Endothelial cell of umbilical vein (primary cell): ENCODE data around the gene L3MBTL4. TPM values are rescaled to one million over a fixed set of nuclear protein-coding genes. Genes with fewer than 3 reads are reported as not detected.

Experiments used
- BruUV-seq: library from RNA; stranded (reverse); fragments of 400-500 nt; replicated peaks from 2 replicates; lab custom pipeline; 2021; lab: Mats Ljungman, UMichigan
- CTCF ChIA-PET: fragments of 300-600, 350-600 bp; sonication (Branson Sonifier 250); formaldehyde crosslinking; loops from one replicate; lab custom pipeline; 2021; ENCODE audit warnings: antibody characterized with exemption, inconsistent platforms; lab: Charles Lee
- POLR2A ChIA-PET: fragments of 300-600, 350-600 bp; sonication (Branson Sonifier 250); formaldehyde crosslinking; loops from one replicate; lab custom pipeline; 2021; ENCODE audit warnings: antibody characterized with exemption, inconsistent platforms; lab: Charles Lee
- DNase-seq: peaks from one replicate; pipeline ENCODE4 v3.0.0-alpha.2; 2011; ENCODE audit warnings: low read depth, low spot score
- FAIRE-seq: peaks from 2 replicates; lab custom pipeline; 2011; peaks lifted over from hg19 to GRCh38; lab: Jason Lieb, UNC
- H2AFZ ChIP-seq: 2 replicates; pipeline ENCODE4 v1.6.0; 2012; ENCODE audit warnings: low read depth, low read length, control low read depth, inconsistent platforms
- H3K27ac ChIP-seq: 2 replicates; pipeline ENCODE4 v1.5.1; 2011; ENCODE audit warnings: low read depth, mild to moderate bottlenecking, control low read depth, low read length, moderate library complexity; ENCODE audit not compliant: insufficient read depth
- H3K27me3 ChIP-seq, 2 experiments: 2 replicates each; pipeline versions ENCODE4 v1.6.0 to v1.6.1; 2011; ENCODE audit warnings: low read length in 2 of 2, mixed read lengths in 1 of 2; ENCODE audit not compliant: control insufficient read depth in 2 of 2, insufficient read depth in 2 of 2
- H3K36me3 ChIP-seq, 2 experiments: 2 replicates in 1 of 2; 3 replicates in 1 of 2; pipeline ENCODE4 v1.5.1; 2011; ENCODE audit warnings: low read length in 2 of 2, mild to moderate bottlenecking in 1 of 2, moderate library complexity in 1 of 2; ENCODE audit not compliant: control insufficient read depth in 2 of 2, insufficient read depth in 2 of 2; ENCODE audit errors: extremely low read depth in 1 of 2
- H3K4me1 ChIP-seq: 3 replicates; pipeline ENCODE4 v1.5.1; 2011; ENCODE audit warnings: mild to moderate bottlenecking, low read length; ENCODE audit not compliant: control insufficient read depth, insufficient read depth; ENCODE audit errors: extremely low read depth
- H3K4me2 ChIP-seq: 2 replicates; pipeline ENCODE4 v1.6.1; 2011; ENCODE audit warnings: low read length, control low read depth, mixed read lengths; ENCODE audit not compliant: insufficient read depth
- H3K4me3 ChIP-seq, 3 experiments: fragments of 200-600 bp in 1 of 3; sonication (generic), shearing (Covaris generic) in 1 of 3; replicated peaks in 1 of 3; 2 replicates each; pipeline ENCODE4 v1.5.1; 2011 to 2016; ENCODE audit warnings: control low read depth in 3 of 3, low read length in 3 of 3, mild to moderate bottlenecking in 2 of 3, inconsistent platforms in 1 of 3, low read depth in 1 of 3, moderate library complexity in 1 of 3; ENCODE audit not compliant: insufficient read depth in 1 of 3
- H3K79me2 ChIP-seq: 2 replicates; pipeline ENCODE4 v1.6.0; 2012; ENCODE audit warnings: low read length, inconsistent platforms; ENCODE audit not compliant: control insufficient read depth, insufficient read depth
- H3K9ac ChIP-seq: replicated peaks from 2 replicates; pipeline ENCODE3; 2011; ENCODE audit warnings: low read length, control low read depth; ENCODE audit not compliant: insufficient read depth; ENCODE audit errors: extremely low read depth
- H3K9me1 ChIP-seq: replicated peaks from 3 replicates; pipeline ENCODE4 v1.6.0; 2011; ENCODE audit warnings: mild to moderate bottlenecking, low read length; ENCODE audit not compliant: control insufficient read depth, insufficient read depth; ENCODE audit errors: extremely low read depth
- H3K9me3 ChIP-seq: replicated peaks from 2 replicates; pipeline ENCODE4 v1.5.1; 2012; ENCODE audit warnings: low read length, inconsistent platforms; ENCODE audit not compliant: control insufficient read depth, insufficient read depth
- H4K20me1 ChIP-seq: replicated peaks from 2 replicates; pipeline ENCODE3; 2011; ENCODE audit warnings: mild to moderate bottlenecking, low read length; ENCODE audit not compliant: control insufficient read depth, insufficient read depth; ENCODE audit errors: extremely low read depth
- CTCF ChIP-seq, 2 donors: IDR thresholded peaks; 1 replicate in 1 of 2; 2 replicates in 1 of 2; pipeline ENCODE4 v1.5.1; 2011; ENCODE audit warnings: low read length in 2 of 2, mild to moderate bottlenecking in 2 of 2, moderate library complexity in 2 of 2, control low read depth in 1 of 2, inconsistent platforms in 1 of 2, low read depth in 1 of 2; ENCODE audit not compliant: insufficient read depth in 1 of 2; ENCODE audit errors: extremely low read depth in 1 of 2
- EZH2 ChIP-seq: IDR thresholded peaks from 2 replicates; pipeline ENCODE4 v1.6.1; 2012; ENCODE audit warnings: borderline replicate concordance, low read depth, mild to moderate bottlenecking, moderate library complexity, low read length, inconsistent platforms; ENCODE audit not compliant: severe bottlenecking
- FOS ChIP-seq: IDR thresholded peaks from 2 replicates; pipeline ENCODE4 v1.6.1; 2011; ENCODE audit warnings: mild to moderate bottlenecking, low read length, moderate library complexity, borderline replicate concordance; ENCODE audit not compliant: insufficient read depth
- GATA2 ChIP-seq: IDR thresholded peaks from 2 replicates; pipeline ENCODE4 v1.7.0; 2011; ENCODE audit warnings: low read depth, mild to moderate bottlenecking, moderate library complexity, mixed read lengths, low read length; ENCODE audit not compliant: insufficient read length, insufficient read depth
- JUN ChIP-seq: IDR thresholded peaks from 2 replicates; pipeline ENCODE4 v1.6.1; 2011; ENCODE audit warnings: borderline replicate concordance, low read depth; ENCODE audit not compliant: insufficient read length, insufficient read depth
- MAX ChIP-seq: IDR thresholded peaks from 2 replicates; pipeline ENCODE4 v1.6.1; 2011; ENCODE audit not compliant: insufficient read depth, insufficient read length
- MYC ChIP-seq: IDR thresholded peaks from one replicate; pipeline ENCODE4 v1.6.1; 2011; ENCODE audit warnings: mild to moderate bottlenecking, low read depth, low read length
- POLR2A ChIP-seq: IDR thresholded peaks from 2 replicates; pipeline ENCODE4 v1.6.1; 2012; ENCODE audit warnings: low read depth, mild to moderate bottlenecking, control low read depth, low read length
- POLR2AphosphoS5 ChIP-seq: IDR thresholded peaks from 2 replicates; pipeline ENCODE4 v1.6.1; 2012; ENCODE audit warnings: low read depth, mild to moderate bottlenecking, control low read depth, low read length, moderate library complexity; ENCODE audit not compliant: insufficient read depth
- dilution Hi-C: fragments of 300-500 bp; cut with MboI; formaldehyde crosslinking; loops from one replicate; pipeline ENCODE4 v1.15.0; 2019; ENCODE audit warnings: low sequenced_read_pairs; ENCODE audit not compliant: extremely low pct_ligation_motif_present
- intact Hi-C: fragments of 100-400 bp; cut with micrococcal nuclease; formaldehyde crosslinking; loops from one replicate; pipeline ENCODE4 v1.10.0; 2022
- polyA plus RNA-seq, 4 experiments: library from polyadenylated mRNA; depleted of rRNA in 3 of 4; stranded (reverse) in 3 of 4; unstranded in 1 of 4; fragments of >200 nt; gene quantifications; 2 replicates each; pipeline versions ENCODE4 v1.2.1 to v1.2.3, GENCODE V29; 2011 to 2012; ENCODE audit warnings: missing spikeins in 1 of 4
- total RNA-seq: library from RNA; stranded (reverse); gene quantifications from 2 replicates; pipeline ENCODE4 v1.2.3, GENCODE V29; 2021

The L3MBTL4 gene
- total and polyA plus RNA-seq, 2 donors (not counting 3 experiments of a cell fraction or from before 2014, with no cell fraction given) = 0.80 TPM; not detected in 1

- Histone ChIP-seq H3K27ac (no peak overlapping the region), H3K36me3 (no peaks in the 10 kb centered on the region), H3K9me3 (no peaks in the 10 kb centered on the region), H3K4me1 (no peaks in the 10 kb centered on the region), H4K20me1 (no peaks in the 10 kb centered on the region), H3K9ac (no peak overlapping the region), H3K4me3 (no peak overlapping the region), H2AFZ (no peak overlapping the region), H3K4me2 (no peak overlapping the region), H3K9me1 (no peaks in the 10 kb centered on the region), H3K79me2 (no peaks in the 10 kb centered on the region), H3K27me3 (no peaks in the 10 kb centered on the region)
- dilution Hi-C loops = no loop called here
- no TSS peak for BruUV-seq
- CTCF ChIA-PET = no interaction called here
- TF ChIP-seq EZH2 = no peak
- TF ChIP-seq MYC = no peak
- TF ChIP-seq POLR2AphosphoS5 = no peak
- TF ChIP-seq JUN = no peak
- TF ChIP-seq MAX = no peak
- no peak for TF ChIP-seq POLR2A
- TF ChIP-seq CTCF (IDR thresholded peaks at IDR 0.05; ENCODE audit: extremely low read depth in 1 of 2, insufficient read depth in 1 of 2, low read depth in 1 of 2, low read length in 2 of 2) = no peak
- TF ChIP-seq FOS = no peak
- TF ChIP-seq GATA2 = no peak
- FAIRE-seq (no peak), DNase-seq (no peak)
- intact Hi-C loops = no loop called here
- POLR2A ChIA-PET = no interaction called here
Measured at GRCh38 chr18:6404834-6405233, 9.9 kb downstream of the L3MBTL4 start.
